Testis (tissue), 2 donors: ENCODE measurements around the gene SPOP.

Source experiments
- CTCF ChIP-seq, 3 experiments: fragments of 450-650 bp in 2 of 3; fragments of 200-600 bp in 1 of 3; sonication (generic) in 1 of 3; IDR thresholded peaks; one replicate each; pipeline ENCODE4 v1.5.1; 2016 to 2019; ENCODE audit warnings: antibody characterized with exemption in 3 of 3, mild to moderate bottlenecking in 2 of 3, moderate library complexity in 1 of 3
- POLR2A ChIP-seq: fragments of 450-650 bp; IDR thresholded peaks from one replicate; pipeline ENCODE4 v1.6.1; 2017; ENCODE audit warnings: antibody characterized with exemption, mild to moderate bottlenecking, moderate library complexity

GRCh38 chr17:49715216-49715615 is 37.3 kb upstream of the SPOP start:
- TF ChIP-seq POLR2A: no peak
- TF ChIP-seq CTCF (IDR thresholded peaks at IDR 0.05): no peak
